ENCODE data around the gene KAT6B.

DNA sequence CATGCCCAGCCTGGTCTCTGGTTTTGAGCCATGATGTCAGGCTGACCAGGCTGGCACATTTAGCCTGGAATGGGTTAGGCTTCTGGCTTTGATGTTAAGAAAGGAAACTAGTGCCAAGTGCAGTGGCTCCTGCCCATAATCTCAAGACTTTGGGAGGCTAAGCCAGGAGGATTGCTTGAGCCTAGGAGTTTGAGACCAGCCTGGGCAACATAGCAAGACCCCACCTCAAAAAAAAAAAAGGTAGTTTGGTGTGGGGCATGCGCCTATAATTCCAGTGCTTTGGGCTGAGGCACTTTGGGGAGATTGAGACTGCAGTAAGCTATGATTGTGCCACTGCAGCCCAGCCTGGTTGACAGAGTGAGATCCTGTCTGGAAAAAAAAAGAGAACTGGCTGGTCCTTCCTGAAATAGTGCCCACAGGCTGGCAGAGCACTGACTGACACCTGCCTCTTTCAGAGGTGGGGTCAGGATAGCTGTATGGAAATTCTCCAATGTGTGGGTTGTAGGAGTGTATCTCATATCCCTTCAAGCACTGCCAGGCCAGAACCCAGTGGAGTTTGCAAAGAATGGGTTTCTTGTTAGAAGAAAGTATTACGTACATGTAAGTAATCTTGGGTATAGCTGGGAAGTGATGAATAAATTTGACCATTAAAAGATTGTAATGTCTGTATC lies 61.3 kb downstream of the KAT6B start:
- TF ChIP-seq CTCF (IDR thresholded peaks at IDR 0.05) (no peak), EP300 (IDR thresholded peaks at IDR 0.05) (no peak), POLR2A (IDR thresholded peaks at IDR 0.05) (no peak)

Data from sigmoid colon (tissue), 4 donors.